SHP77 (cell line): ENCODE data around the gene CORO7.
"Not testable (repeated sequence)": the region's sequence is repeated elsewhere in the genome, so short reads cannot be mapped to it uniquely, and the experiment has no call there.

Experiments
- DNase-seq, 2 experiments: peaks; one replicate each; lab custom pipeline; 2025; lab: John Stamatoyannopoulos, UW

Gene CORO7

DNA sequence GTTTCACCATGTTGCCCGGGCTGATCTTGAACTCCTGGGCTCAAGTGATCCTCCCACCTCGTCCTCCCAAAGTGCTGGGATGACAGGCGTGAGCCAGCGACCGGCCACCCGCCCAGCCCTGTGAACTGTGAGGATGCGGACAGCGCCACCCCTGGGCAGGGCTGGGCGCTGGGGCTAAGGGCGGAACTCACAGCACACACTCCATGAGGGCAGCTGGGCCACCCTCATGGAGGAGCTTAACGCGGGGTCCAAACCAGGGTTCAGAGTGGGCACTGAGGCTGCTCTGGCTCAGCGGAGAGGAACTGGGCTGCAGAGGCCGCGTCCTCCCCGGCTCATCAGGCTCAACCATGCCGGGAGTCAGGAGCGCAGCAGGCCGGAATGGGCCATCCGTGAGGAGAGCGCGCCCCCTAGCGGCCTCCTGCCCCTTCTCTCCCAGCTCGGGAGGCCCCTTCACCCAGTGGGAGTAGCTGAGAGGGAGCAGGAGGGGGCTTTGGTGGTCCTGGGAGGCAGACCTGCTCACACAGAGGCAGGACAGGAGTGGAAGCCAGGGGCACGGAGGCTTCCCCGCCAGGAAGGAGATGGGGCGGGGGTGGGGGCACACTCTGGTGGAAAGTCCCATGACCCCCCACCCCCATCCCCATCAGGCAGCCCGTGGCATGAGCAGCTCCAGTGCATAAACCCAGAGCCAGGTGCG lies 13.8 kb downstream of the CORO7 start:
- DNase-seq = peak; percentile 51 to 63

GRCh38 chr16:4401510-4401909 lies 14.9 kb downstream of the CORO7 start:
- DNase-seq = no peak

DNA sequence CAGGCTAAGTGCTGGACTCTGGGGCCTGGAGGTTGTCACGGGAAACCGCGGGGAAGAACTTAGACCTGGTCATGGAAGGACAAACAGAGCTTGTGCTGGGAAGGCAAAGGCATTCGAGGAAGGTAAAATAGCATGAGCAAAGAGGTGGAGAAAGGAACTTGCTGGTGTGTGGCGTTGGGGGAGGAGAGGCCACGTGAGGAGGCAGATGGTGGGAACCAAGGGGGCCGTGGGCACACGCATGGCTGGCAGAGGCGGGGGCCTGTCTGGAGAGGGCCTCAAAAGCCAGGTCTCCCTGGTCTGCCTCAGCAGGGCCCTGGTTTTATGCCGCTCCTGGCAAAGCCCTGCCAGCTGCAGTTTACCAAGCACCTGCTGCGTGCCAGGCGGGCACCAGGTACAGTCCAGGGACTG lies 15.3 kb downstream of the CORO7 start:
- DNase-seq = no peak

DNA sequence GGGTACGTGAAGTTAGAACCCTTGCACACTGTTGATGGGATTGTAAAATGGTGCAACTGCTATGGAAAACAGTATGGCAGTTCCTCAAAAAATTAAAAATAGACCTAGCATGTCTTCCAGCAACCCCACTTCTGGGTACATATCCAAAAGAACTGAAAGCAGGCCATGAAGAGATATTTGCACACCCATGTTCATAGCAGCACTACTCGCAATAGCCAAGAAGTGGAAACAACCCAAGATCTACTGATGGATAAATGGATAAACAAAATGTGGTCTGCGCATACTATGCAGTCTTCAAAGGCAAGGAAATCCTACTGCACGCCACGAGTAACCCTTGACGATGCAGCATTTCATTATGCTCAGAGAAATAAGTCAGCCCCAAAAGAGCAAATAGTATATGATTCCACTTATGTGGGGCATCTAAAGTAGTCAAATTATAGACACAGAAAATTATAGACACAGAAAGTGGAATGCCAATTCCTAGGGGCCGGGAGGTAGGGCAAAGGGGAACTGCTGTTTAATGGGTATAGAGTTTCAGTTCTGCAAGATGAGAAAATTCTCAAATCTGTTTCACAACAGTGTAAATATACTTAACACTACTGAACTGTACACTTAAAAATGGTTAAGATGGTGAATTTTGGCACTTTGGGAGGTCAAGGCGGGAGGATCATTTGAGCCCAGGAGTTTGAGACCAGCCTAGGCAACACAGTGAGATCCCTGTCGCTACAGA lies 17.2 kb downstream of the CORO7 start:
- DNase-seq = no peak

GRCh38 chr16:4395055-4395726 lies 21.2 kb downstream of the CORO7 start:
- DNase-seq = no peak

GRCh38 chr16:4393850-4394249 lies 22.5 kb downstream of the CORO7 start:
- not testable (repeated sequence) for DNase-seq

DNA sequence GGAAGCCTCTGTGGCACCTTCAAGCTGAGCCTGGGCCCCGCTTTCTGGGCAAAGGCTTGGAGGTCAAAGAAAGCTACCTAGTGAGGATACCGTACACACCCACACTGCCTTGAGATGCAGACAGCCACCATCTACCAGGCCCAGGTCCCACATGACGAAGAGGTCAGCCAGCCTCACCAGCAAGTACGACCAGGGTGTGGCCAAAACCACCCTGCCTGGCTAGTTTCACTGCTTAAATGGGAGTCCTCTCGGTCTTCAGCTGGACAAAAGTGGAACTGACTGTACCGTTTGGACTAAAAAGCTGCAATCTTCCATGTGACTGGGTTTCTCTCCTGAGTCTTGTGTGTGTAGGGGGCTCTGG lies 23.2 kb downstream of the CORO7 start:
- DNase-seq = no peak

GRCh38 chr16:4392382-4393239 lies 23.8 kb downstream of the CORO7 start:
- peak in 1 of 2 experiments; percentile 79 for DNase-seq

DNA sequence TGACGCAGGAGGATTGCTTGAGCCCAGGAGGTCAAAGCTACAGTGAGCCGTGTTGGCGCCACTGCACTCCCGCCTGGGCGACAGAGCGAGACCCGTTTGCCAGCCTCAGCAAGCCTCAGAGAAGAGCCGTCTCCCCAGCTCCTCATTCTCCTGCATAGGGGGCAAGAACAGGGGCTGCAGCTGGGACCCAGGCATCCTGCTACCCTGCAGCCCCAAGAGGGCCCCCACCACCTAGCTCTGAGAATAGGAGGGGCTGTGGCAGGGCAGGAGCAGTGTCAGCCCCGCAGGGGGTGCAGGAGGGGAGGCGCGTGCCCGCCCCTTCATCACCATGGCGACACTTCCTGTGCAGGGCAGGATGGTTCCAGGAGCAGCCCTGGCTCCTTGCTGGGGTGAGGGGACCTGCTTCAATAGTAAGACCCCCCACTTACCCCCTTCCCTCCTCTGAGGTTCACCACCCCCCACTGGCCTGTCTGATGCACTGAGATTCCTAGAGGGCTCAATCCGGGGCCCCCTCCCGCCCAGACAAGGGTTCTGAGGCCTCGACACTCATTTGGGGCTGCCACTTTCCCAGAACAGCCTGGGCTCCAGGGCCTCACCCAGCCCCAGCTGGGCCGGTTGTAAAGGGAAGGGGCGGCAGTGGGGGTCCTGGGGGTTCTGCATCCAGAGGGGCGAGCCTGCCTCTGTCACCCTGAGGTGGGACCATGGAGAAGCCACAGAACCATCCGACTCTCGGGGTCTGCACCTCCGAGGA lies 24.6 kb downstream of the CORO7 start:
- peak in 1 of 2 experiments; percentile 34 for DNase-seq

DNA sequence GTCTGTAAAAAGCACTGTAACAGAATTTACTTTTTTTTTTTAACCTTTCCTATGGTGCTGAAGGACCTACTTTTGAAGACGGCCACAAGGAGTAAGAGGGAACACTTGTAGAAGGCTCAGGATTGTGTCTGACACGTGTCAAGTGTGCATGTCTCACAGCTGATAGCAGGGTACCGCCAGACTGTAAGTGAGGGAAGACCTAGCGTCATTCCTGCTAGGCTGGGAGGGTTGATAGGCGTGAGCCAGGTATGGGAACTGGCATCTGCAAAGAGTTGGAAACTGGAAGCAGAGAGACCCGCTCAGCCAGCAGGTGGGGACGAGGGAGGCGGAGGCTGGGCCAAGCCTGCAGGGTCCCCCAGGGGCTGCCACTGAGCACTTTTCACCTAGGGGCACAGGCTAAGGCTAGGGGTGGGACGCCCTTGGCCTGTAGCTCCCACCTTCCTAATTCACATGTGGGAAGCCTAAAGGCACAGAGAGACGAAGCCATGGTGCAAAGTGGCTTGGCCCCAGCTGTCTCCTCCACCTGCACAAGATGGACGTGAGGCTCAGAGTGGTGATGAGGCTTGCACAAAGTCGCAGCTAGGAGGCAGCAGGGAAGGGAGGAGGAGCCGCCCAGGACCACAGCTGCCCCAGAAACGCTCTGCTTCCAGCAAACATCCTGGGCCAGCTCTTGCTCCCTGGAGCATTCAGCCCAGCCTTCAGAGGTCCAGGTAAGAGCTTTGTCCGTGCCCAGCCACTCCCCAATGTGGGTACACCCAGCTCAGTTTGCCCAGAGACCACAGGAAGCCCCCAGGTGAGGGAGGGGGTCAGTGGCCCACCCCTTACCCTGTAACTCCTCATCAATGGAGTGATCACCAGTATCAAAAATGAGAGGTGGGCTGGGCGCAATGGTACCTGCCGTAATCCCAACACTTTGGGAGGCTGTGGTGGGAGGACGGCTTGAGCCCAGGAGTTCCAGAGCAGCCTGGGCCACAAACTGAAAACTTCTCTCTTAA lies 25.8 kb downstream of the CORO7 start:
- no peak for DNase-seq

DNA sequence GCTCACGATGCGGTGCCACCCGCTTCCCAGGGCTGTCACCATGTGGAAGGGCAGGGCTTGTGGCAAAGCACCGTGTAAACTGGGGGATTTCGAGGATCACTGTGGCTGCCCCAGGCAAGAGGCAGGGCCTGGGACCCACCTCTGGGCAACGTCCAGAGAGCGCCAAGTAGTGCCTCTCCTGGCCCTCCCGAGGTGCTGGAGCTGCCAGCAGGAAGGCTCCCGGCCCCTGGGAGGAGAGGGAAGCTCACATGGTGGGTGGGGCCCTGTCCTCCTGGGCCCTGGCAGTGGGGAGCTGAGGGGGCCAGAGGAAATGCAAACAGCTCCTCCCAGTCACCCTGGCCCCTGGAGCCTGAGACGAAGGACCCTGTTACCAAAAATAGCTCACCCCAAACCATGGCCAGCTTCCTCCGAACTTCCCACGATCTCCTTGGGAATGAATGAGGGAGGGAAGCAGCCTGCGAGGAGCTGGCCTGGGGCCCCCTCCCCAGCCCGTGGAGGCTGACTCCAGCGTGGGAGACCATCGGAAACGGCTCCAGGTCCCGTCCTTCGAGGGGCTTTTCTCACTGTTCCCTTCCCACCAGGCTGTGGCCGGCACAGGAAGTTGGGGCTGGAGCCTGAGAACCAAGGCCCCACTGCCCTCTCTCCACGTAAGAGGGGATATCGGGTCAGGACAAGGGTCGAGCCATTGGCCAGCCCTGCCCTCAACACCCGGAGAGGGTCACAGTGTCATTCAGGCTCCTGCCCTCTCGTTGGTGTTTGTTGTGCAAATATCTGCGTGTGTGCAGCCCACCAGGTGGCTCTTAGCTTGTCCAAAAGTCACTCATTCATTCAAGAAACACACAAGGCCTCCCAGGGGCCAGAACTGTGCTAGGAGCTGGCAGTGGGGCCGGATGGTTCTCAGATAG lies 27.1 kb downstream of the CORO7 start:
- no peak for DNase-seq

DNA sequence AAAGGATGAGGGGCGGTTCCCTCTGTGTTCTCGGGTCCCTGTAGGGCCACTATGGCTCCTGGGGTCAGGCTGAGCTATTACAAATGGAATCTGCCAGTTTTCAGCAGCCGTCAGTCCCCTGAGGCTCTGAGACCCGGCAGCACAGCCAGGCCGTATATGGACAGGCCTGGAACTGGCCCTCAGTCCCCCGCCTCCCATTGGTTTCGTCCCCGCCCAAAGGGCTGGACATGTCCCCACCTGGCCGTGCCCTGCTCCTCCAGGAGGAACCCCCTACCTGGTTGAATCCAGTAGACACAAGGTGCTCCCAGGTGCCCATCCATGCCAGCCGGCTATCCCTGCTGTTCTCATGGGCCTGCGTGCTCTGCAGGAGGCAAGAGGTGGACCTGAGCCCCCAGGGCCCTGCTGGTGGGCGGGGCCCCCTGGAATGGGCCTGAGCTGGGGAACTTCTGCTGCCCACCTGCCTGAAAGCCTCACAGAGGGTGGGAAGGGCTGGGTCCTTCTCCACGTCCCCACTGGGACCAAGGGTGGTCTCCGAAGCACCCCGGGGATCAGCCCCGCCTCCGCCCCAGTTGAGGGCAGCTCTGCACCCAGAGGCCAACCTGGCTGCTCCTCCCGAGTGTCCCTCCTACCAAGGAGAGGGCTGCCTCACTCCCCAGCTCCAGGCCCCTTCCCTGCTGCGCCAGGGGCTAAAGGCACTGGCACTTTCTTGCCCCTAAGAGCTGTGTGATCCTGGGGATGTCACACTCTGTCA lies 27.9 kb downstream of the CORO7 start:
- no peak for DNase-seq

DNA sequence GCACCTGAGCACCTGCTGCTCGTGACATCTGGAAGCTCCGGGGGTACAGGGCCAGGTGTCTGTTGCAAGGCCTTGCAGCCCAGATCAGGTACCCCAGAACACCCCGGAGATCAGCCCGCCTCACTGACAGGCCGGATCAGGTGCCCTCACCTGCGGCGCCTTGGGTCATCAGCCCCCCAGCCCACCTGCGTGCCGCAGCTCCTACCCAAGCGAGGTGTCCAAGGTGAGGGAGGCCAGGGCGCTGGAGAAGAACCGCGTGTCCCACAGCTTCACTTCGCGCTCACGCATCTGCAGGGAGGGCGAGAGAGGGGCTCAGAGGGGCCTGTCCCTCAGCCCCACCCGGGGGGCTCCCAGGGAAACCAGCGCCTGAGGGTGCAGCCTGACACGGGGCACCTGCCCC lies 28.6 kb downstream of the CORO7 start:
- DNase-seq = no peak

DNA sequence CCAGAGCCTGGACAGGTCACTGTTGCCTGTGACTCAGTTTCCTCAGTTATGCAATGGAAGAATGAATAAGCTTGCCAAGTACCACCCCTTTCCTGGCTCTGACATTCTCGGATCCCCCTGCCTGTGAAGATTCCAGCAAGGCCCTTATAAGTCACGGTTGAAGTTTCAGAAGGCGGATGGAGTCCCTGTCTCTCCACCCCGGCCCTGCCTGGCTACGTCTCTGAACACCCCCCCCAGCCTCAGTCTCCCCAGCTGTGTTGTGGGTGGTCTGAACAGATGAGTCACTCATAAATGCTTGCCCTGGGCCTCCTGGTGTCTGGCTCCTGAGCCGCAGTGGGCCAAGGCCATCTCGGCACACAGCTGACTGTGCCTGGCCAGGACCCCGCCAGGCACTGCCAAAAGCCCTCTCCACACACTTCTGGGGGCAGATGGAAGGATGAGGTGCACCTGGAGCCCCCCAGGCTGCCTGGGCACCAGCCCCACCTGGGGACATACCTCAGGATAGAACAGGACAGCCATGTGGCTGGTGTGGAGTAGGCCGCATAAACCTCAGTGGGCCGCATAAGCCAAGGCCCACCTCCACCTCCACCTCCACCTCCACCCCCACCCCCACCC lies 29.3 kb downstream of the CORO7 start:
- no peak for DNase-seq

DNA sequence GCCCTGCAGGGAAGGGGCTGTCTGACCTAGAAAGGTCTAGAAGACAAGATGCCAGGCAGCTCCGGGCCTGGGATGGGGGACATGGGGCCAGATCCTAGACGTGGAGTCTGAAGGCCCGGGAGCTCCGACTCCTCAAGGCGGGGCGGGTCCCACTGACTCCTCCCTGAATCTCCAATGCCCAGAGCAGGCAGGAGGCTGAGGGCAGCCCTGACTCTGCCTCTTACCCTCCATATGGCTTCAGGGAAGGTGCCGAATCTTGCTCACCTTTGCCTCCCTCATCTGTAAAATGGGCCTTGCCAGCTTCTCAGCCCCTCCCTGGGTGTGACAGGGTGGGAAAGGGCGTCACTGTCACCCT lies 30.0 kb downstream of the CORO7 start:
- DNase-seq = no peak

DNA sequence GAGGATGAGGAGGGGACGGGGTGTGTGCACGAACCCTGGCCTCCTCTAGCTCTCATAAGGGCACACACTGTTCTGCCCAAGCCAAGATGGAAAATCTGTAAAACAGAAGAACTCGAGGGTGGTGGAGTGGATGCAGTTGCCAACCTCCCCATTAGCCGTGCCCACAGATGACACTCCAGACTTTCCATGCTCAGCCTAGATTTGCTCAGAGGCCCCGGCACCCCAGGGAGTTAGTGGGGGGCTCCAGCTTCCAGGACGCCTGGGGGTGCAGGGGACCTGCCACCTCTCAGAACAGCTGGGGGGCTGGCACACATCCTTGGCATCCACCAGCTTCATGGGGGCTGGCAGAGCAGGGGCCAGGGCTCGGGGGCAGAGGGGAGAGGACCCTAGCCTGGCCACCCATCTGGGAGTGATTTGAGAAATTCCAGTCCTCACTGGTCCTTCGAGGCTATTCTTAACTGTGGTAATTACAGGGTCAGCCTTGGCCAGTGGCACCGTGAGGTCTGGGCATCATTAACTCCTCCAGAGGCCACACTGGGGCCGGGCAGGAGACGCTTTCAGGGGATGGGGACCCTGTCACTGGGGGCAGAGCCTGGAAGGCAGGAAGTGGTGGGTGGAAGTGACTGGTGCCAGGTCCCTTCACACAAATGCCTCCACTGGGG lies 30.5 kb downstream of the CORO7 start:
- no peak for DNase-seq

GRCh38 chr16:4385066-4385788 lies 31.2 kb downstream of the CORO7 start:
- no peak for DNase-seq
